NCI-H524 treated with DMSO at 0.1 percent for 48 hours (cell line): ENCODE results near the gene CC2D2B.
A peak's percentile ranks its signal among the peaks of the same experiment; 100 is the strongest.
"Not testable (repeated sequence)": the region's sequence is repeated elsewhere in the genome, so short reads cannot be mapped to it uniquely, and the experiment has no call there.

Source experiments
- DNase-seq: peaks from one replicate; lab custom pipeline; 2025; lab: John Stamatoyannopoulos, UW

CC2D2B gene

GRCh38 chr10:96017191-96017687 lies 109.5 kb downstream of the CC2D2B start:
- no peak for DNase-seq

DNA sequence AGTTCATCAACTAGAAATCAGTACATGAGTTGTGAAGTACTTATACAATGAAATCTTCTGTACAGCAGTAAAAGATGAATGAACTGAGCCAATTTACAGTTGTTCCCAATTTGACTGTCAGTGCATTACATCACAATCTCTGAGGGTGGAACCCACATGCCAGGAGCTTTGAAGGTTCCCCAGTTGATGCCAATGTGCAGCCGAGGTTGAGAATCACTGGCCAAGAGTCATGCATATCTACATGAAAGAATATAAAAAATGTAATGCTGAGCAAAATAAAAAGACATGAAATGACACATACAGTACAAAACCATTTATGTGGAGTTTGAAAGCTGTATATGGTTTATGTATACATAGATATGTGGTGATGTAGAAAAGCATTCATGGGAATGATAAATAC lies 113.6 kb downstream of the CC2D2B start:
- no peak for DNase-seq

DNA sequence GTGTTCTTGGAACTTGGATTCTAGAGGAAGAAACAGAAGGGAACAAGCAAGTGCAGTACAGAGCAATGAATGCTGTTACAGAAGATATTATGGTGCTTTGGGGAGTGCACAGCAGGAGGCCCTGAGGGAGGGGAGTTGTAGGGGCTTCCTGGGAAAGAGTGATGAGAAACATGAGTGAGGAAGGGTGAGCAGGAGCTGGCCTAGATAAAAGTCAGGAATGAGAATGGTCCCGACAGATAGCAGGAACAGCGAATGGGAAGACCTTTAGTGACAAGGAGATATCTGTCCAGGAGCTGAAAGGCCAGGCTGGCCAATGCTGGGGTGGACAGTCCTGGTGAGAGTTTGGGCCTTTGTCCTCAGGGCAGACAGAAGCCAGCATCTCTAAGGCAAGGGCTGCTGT lies 115.0 kb downstream of the CC2D2B start:
- DNase-seq = no peak

DNA sequence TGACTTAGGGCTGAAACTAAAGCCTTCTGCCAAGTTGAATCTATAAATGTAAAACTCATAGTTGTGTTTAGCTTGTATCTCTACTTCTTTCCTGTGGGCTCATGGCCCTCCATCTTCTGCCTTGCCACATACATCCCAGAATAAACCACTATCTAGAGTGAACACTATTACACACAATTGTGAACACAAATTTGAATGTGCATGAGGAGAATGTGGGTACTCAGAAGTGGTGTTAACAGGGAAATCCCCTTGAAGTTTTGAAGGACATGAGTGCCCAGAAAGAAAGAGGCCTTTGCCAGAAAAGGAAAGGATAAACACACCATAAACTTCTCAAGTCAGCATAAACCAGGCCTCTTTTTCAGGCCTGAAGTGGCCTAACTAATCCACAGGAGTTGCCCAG lies 115.4 kb downstream of the CC2D2B start:
- DNase-seq = no peak

GRCh38 chr10:96025566-96025965 lies 117.8 kb downstream of the CC2D2B start:
- DNase-seq = no peak

GRCh38 chr10:96034625-96035024 lies 126.8 kb downstream of the CC2D2B start:
- no peak for DNase-seq

DNA sequence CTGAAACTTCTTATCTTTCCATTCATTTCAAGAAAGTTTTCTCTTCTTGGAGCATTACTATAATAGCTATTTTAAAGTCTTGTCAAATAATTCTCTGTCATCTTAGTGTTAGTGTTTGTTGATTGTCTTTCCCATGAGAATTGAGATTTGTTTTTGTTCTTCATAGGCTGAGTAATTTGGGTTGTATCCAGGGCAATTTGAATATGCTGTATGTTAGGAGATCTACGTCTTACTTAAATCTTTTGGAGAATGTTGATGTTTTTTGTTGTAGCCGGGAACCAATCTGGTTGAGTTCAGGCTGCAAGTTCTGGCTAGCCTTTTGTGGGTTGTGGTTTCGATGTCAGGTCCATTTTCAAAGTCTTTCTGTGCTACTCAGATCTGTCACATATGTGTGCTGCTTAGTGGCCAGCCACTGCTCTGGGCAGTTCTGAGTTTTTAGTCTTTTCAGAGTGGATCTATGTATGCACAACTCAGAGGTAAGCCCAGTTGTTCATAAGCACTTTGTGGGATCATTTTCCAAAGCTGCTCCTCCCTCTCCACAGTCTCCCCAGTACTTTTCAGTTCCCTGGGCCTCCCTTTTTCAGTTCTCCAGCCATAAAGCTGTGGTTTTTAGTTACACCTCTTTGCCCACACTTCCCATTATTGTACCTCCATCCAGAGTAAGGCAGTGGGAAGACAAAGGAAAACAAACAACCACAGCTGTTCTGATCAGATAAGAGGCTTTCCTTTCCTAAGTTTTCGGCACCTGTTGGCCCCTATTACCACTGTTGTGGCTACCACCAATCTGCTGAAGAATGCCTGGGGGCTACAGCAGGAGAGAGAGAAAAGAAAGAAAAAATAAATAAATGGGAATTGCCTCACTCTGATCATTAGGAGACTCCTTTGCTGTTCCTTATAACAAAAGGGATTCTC lies 131.0 kb downstream of the CC2D2B start:
- no peak for DNase-seq

DNA sequence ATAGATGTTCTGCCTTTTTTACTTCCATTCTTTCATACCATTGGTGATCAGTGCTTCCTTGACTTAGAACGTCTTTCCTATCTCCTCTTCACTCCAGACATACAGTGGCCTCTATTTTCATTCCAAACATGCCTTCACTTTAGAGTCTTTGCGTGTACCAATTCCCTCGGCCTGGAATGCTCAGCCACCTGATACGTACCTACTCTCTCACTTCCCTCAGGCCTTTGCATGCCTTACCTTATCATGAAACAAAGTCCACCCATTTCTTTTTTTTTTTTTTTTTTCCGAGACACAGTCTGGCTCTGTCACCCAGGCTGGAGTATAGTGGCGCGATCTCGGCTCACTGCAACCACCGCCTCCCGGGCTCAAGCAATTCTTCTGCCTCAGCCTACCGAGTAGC lies 133.4 kb downstream of the CC2D2B start:
- DNase-seq = no peak

- DNase-seq = peak; percentile 0
Measured at GRCh38 chr10:96043033-96043892, 135.5 kb downstream of the CC2D2B start, which contains the start of gene CCNJ. Gene CCNJ (plus strand): TSS chr10:96043583. CDS start chr10:96044394, 811 bp downstream.

DNA sequence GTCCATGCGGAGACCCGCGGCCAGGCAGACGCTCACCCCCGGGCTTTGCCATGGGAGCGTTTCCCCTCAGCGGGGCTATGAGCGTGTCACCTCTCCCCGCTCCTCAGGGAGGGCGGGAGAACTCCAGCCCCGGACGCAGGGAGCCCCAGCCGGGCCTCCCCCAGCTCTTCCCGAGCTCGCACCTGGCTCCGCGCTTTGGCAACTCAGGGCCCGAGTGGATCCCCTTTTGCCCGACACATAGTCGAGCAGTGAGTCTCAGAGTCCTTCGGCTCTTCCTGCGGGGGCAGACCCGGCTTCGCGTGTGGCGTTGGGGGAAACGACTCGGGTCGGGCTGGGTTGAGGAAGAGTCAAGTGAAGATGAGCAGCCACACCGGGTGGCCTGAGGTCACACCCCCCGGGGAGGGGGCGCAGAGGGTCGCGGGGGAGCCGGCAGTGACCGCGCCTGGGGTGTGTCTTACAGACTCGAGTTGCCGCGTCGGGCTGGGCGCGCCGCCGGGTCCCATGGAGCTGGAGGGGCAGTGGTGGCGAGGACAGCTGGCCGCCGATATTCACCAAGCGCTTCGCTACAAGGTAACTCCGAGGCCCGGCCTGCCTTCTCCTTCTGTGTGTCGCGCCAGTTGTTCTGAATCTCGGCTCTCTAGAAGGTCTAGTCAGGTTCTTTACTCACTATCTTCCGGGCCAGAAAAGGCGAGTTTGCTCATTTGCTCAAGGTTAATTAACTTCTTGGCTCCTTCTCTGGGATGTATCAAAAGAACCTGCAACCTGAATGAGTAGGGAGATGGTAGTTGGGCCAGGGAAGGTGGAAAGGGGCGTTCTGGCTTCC lies 136.3 kb downstream of the CC2D2B start:
- DNase-seq = no peak

DNA sequence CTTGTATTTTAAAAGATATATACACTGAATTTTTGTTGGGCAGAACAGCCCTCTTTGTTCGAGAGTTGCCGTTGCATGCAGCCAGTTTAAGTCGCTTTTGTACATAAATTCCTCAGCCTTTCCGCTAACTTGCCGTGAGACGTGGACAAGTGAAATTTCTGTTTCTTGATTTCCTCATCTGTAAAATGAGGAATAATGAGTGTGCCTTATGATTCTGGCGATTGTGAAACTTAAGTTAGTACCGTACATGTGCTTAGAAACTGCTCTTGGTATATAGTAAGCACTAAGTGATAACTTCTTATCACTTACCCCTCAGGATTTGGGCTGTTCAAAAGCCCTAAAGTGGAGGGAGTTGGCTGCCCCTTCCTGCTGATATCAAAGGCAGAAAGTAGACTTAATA lies 137.0 kb downstream of the CC2D2B start:
- no peak for DNase-seq

DNA sequence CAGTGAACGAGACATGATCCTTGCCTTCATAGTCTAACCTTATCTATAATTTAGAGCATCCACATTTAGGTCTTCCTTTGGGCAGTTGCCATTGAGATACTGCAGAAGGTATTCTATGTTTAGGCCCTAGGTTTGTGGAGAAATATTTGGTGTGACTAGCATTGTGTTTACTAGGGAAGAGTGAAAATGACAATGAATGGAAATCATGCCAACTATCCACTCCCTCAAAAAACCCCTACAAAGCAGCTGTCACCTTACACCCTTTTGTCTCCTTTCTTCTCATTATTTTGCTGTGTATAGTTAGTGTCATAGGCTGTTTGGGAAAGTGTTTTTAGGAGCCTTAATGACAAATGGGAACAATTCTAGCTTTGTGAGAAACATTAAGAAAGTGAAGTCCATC lies 138.8 kb downstream of the CC2D2B start:
- no peak for DNase-seq

DNA sequence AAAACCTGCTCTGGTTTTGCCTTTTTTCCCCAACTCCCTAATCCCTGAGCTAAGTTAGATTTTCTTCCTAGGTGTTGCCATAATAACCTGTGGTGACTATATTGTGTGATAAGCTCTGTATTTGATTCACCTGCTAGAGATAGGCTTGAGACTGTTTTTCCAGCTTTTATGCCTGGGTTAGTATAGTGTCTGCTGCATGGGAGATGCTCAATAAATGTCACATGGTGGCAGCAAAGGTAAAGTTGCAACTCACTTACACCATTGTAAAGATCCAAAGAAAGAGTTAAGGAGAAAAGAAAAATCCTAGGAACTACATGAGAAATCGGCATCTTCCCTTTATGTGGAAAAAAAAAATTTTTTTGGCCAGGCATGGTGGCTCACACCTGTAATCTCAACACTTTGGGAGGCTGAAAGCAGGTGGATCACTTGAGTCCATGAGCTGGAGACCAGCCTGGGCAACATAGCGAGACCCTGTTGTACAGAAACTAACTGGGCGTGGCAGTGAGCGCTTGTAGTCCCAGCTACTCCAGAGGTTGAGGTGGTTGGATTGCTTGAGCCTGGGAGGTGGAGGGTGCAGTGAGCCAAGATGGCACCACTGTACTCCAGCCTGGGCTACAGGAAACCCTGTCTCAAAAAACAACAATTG lies 139.4 kb downstream of the CC2D2B start:
- DNase-seq = no peak

- not testable (repeated sequence) for DNase-seq
Measured at GRCh38 chr10:96047925-96048324, 140.2 kb downstream of the CC2D2B start.

- DNase-seq = no peak
Measured at GRCh38 chr10:96049340-96049739, 141.6 kb downstream of the CC2D2B start.

DNA sequence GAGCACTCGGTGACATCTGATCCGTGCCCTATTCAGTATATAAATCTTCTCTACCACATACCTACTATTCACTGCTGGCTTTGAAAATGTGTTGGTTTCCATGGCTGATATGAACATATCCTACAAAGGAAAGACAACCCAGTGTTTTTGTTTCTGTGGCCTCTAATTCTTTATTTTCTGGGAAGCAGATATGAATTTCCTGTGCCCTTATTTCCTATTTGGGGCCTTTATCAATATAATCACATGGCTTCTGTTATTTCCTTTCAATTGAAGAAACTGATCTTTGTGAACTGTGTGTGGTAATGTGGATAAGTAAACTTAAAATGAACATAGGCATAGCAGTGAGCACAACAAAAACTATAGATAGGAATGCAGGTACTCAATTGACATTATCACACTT lies 146.2 kb downstream of the CC2D2B start:
- DNase-seq = no peak

GRCh38 chr10:96056787-96057186 lies 149.0 kb downstream of the CC2D2B start:
- no peak for DNase-seq

DNA sequence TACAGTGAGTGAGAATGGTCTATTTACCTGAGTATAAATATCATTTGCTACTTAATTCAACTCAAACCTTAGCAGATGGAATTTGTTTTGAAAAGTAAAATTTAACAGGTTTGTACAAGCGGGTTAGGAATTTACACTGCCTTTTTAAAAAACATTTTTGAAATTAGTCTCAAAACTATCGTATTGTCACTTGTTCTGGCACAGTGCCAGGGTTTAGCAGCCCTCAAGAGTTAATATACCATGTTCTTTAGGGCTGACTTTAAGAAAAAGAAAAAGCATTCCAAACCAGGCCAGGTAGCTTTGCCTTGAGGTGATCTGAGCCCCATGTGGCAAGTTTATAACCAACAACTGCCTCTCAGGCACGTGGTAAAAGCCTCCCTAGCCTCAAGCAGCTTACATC lies 153.5 kb downstream of the CC2D2B start:
- no peak for DNase-seq

- no peak for DNase-seq
Measured at GRCh38 chr10:96072674-96073073, 164.9 kb downstream of the CC2D2B start.

- no peak for DNase-seq
Measured at GRCh38 chr10:96073722-96074121, 165.9 kb downstream of the CC2D2B start.

DNA sequence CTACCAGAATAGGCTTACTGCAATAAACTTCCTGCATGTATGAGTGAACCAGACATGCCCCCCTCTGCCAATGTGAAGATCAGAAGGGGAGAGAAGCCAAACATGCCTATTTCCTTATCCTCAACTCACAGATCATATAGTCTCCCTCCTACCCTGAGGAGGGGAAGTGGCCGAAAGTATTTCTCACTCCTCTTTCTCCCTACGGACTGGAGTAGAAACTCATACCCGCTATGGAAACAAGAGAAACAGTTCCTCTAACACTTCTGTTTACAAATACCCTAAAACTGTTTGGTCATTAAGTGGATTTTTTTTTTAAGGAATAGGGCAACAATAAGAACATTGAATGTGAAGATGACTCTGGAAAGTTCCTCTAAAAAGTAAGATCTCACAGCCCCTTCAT lies 167.0 kb downstream of the CC2D2B start:
- DNase-seq = no peak
